MM.1S (cell line): Measurements from ENCODE around the gene C15orf40.

Source experiments
- CTCF ChIP-seq: fragments of 300-600 bp; sonication (generic); IDR thresholded peaks from 2 replicates; pipeline ENCODE4 v1.5.1; 2016; ENCODE audit warnings: antibody characterized with exemption, low read length, mixed read lengths
- EZH2 ChIP-seq: fragments of 300-600 bp; sonication (generic); optimal IDR thresholded peaks from 2 replicates; pipeline ENCODE3; 2017; ENCODE audit warnings: low read depth, mild to moderate bottlenecking, antibody characterized with exemption, low read length, mixed read lengths
- EZH2phosphoT487 ChIP-seq: fragments of 300-600 bp; sonication (generic); IDR thresholded peaks from 2 replicates; pipeline ENCODE4 v1.6.1; 2018; ENCODE audit warnings: antibody characterized with exemption, low read length

GRCh38 chr15:82979726-82980125 is 31.7 kb downstream of the C15orf40 start:
- TF ChIP-seq EZH2 (no peak), CTCF (no peak), EZH2phosphoT487 (no peak)
